A549 (cell line): ENCODE measurements around the gene KLF16. TPM values are rescaled to one million over a fixed set of nuclear protein-coding genes. Genes with fewer than 3 reads are reported as not detected.

Experiments used
- ATAC-seq, 2 experiments: fragments of 200-7000 bp in 1 of 2; fragments of >200 bp in 1 of 2; cut with Nextera tagmentation in 1 of 2; cut with Tn5 transposase in 1 of 2; 3 replicates each; pipeline versions ENCODE4 v1.8.0 to v1.9.1; 2018 to 2020; ENCODE audit warnings: mild to moderate bottlenecking in 1 of 2, moderate library complexity in 1 of 2
- CTCF ChIA-PET: fragments of 300-600 bp; sonication (Branson Sonifier 250); formaldehyde crosslinking; extraction: SDS; loops from one replicate; lab custom pipeline; 2021; ENCODE audit warnings: antibody characterized with exemption, inconsistent platforms; lab: Yijun Ruan, JAX
- POLR2A ChIA-PET: fragments of 350-600 bp; formaldehyde crosslinking; extraction: SDS; loops from one replicate; lab custom pipeline; 2021; ENCODE audit warnings: antibody characterized with exemption, inconsistent platforms; lab: Yijun Ruan, JAX
- DNase-seq, 2 experiments: peaks; one replicate each; pipeline versions ENCODE4 v3.0.0 to v3.0.0-alpha.2; 2011 to 2016; ENCODE audit warnings: low read depth in 1 of 2, low spot score in 1 of 2
- FAIRE-seq: peaks from 2 replicates; lab custom pipeline; 2011; peaks lifted over from hg19 to GRCh38; lab: Jason Lieb, UNC
- H3K27ac ChIP-seq, 2 experiments: fragments of >200 bp; sonication (Bioruptor Twin); formaldehyde crosslinking; 3 replicates each; pipeline ENCODE4 v1.5.1; 2016 to 2017
- H3K4me1 ChIP-seq: fragments of >200 bp; sonication (Bioruptor Twin); formaldehyde crosslinking; 3 replicates; pipeline ENCODE4 v1.6.1; 2016
- H3K4me2 ChIP-seq: fragments of >200 bp; sonication (Bioruptor Twin); formaldehyde crosslinking; 3 replicates; pipeline ENCODE4 v1.6.1; 2016
- H3K4me3 ChIP-seq: fragments of >200 bp; sonication (Bioruptor Twin); formaldehyde crosslinking; 3 replicates; pipeline ENCODE4 v1.5.1; 2016
- H3K9me3 ChIP-seq: fragments of >200 bp; sonication (Bioruptor Twin); formaldehyde crosslinking; 3 replicates; pipeline ENCODE4 v1.6.1; 2016
- BCL3 ChIP-seq: fragments of >200 bp; sonication (Bioruptor Twin); formaldehyde crosslinking; IDR thresholded peaks from 3 replicates; pipeline ENCODE4 v1.6.1; 2016
- CEBPB ChIP-seq, 2 experiments: fragments of >200 bp in 1 of 2; sonication (Bioruptor Twin) in 1 of 2; formaldehyde crosslinking in 1 of 2; IDR thresholded peaks; 2 replicates each; pipeline ENCODE4 v1.6.1; 2012 to 2016
- EP300 ChIP-seq, 2 experiments: fragments of >200 bp; sonication (Bioruptor Twin); formaldehyde crosslinking; IDR thresholded peaks; 2 replicates in 1 of 2; 3 replicates in 1 of 2; pipeline ENCODE4 v1.6.1; 2016 to 2017
- FOXS1 ChIP-seq: fragments of 250-450 bp; sonication (Bioruptor Pico); IDR thresholded peaks from 2 replicates; pipeline ENCODE4 v1.5.0; 2020; ENCODE audit warnings: mild to moderate bottlenecking, moderate library complexity
- HDAC2 ChIP-seq: fragments of 200-600 bp; sonication (generic); IDR thresholded peaks from 2 replicates; pipeline ENCODE4 v1.6.1; 2016
- JUN ChIP-seq, 2 experiments: fragments of >200 bp; sonication (Bioruptor Twin); formaldehyde crosslinking; IDR thresholded peaks; 2 replicates in 1 of 2; 3 replicates in 1 of 2; pipeline ENCODE4 v1.6.1; 2016 to 2017
- KDM5A ChIP-seq: fragments of 200-600 bp; sonication (generic); IDR thresholded peaks from 2 replicates; pipeline ENCODE4 v1.6.1; 2016; ENCODE audit warnings: antibody characterized with exemption, mild to moderate bottlenecking
- MAFK ChIP-seq: fragments of 450-650 bp; IDR thresholded peaks from 2 replicates; pipeline ENCODE4 v1.6.1; 2014; ENCODE audit not compliant: partially characterized antibody
- MAZ ChIP-seq: fragments of 150-350 bp; IDR thresholded peaks from 2 replicates; pipeline ENCODE4 v1.6.1; 2014; ENCODE audit warnings: antibody characterized with exemption, low read depth, low read length, borderline replicate concordance
- NFE2L2 ChIP-seq: fragments of 150-350 bp; conservative IDR thresholded peaks from 2 replicates; pipeline ENCODE4 v1.6.1; 2014; ENCODE audit warnings: low read length
- PBX3 ChIP-seq: IDR thresholded peaks from 2 replicates; pipeline ENCODE4 v1.6.1; 2012
- PHF8 ChIP-seq: fragments of 200-600 bp; sonication (generic); IDR thresholded peaks from 2 replicates; pipeline ENCODE4 v1.6.1; 2016; ENCODE audit warnings: low read depth, mild to moderate bottlenecking, antibody characterized with exemption, moderate library complexity, borderline replicate concordance
- POLR2A ChIP-seq: IDR thresholded peaks from 2 replicates; pipeline ENCODE4 v1.6.1; 2012; ENCODE audit warnings: mild to moderate bottlenecking, low read length
- POLR2AphosphoS2 ChIP-seq: conservative IDR thresholded peaks from 2 replicates; pipeline ENCODE4 v1.6.1; 2012; ENCODE audit warnings: low read length, improper control_type of control experiment, inconsistent platforms
- RAD21 ChIP-seq, 2 experiments: fragments of >200 bp in 1 of 2; sonication (Bioruptor Twin) in 1 of 2; formaldehyde crosslinking in 1 of 2; IDR thresholded peaks in 1 of 2; conservative IDR thresholded peaks in 1 of 2; 2 replicates in 1 of 2; 3 replicates in 1 of 2; pipeline ENCODE4 v1.6.1; 2012 to 2018; ENCODE audit warnings: inconsistent platforms in 1 of 2
- RARB ChIP-seq: fragments of 250-450 bp; sonication (Bioruptor Pico); IDR thresholded peaks from 2 replicates; pipeline ENCODE4 v1.8.0; 2021; ENCODE audit warnings: mild to moderate bottlenecking, moderate library complexity
- SMC3 ChIP-seq: fragments of >200 bp; sonication (Bioruptor Twin); formaldehyde crosslinking; IDR thresholded peaks from 3 replicates; pipeline ENCODE4 v1.6.1; 2018; ENCODE audit warnings: inconsistent platforms
- TFCP2L1 ChIP-seq: fragments of 250-450 bp; sonication (Bioruptor Pico); IDR thresholded peaks from 2 replicates; pipeline ENCODE4 v1.5.0; 2021; ENCODE audit warnings: mild to moderate bottlenecking
- ZFP36 ChIP-seq: fragments of 450-650 bp; IDR thresholded peaks from 2 replicates; pipeline ENCODE4 v1.6.1; 2014; ENCODE audit warnings: borderline replicate concordance; ENCODE audit not compliant: partially characterized antibody
- ZSCAN20 ChIP-seq: fragments of 250-450 bp; sonication (Bioruptor Pico); IDR thresholded peaks from 2 replicates; pipeline ENCODE4 v1.8.0; 2022; ENCODE audit warnings: mild to moderate bottlenecking, moderate library complexity
- WGBS: methylation state at CpG from one replicate; pipeline ENCODE4 v1.1.6; 2017; ENCODE audit errors: missing lambda C conversion rate; 5-methylcytosine and 5-hydroxymethylcytosine counted together
- polyA plus RNA-seq, 4 experiments: library from polyadenylated mRNA; depleted of rRNA in 3 of 4; stranded (reverse); fragments of >200 nt; fragmentation: RNase III in 1 of 4; extraction: RNeasy Plus Mini Kit Qiagen cat#74134 plus additional on column Dnase treatment in 1 of 4; gene quantifications; 2 replicates in 3 of 4; 3 replicates in 1 of 4; pipeline ENCODE4 v1.2.3, GENCODE V29; 2011 to 2017

KLF16 gene
- polyA plus RNA-seq, 2 of the 4 experiments (the other 2 are of a cell fraction): 5.8 to 25.7 TPM

- CTCF ChIA-PET: interaction anchor here (2.7 kb wide), 1 partner anchor 10 kb away, joined by 10 read pairs; no protein-coding TSS in a partner anchor
- Histone ChIP-seq H3K4me2 (peak overlapping the region; percentile 100), H3K27ac (peak overlapping the region; percentile 88 to 95), H3K4me1 (peaks cover 14% of the 10 kb centered on the region), H3K9me3 (no peaks in the 10 kb centered on the region), H3K4me3 (peak overlapping the region; percentile 88)
- POLR2A ChIA-PET: interaction anchor here (0.6 to 1.2 kb wide), 3 partner anchors 10 to 510 kb away, joined by 3 to 4 read pairs (median 3); partner anchors contain the start of gene ABHD17A
- no peak for FAIRE-seq
- DNase-seq: no peak
- TF ChIP-seq PHF8 (no peak), POLR2AphosphoS2 (no peak), ZSCAN20 (CRISPR knock-in tag) (no peak), EP300 (IDR thresholded peaks at IDR 0.05) (no peak), SMC3 (no peak), PBX3 (no peak)
- no peak for ATAC-seq
- WGBS: 18% methylated on average over 16 of the region's 16 CpGs
Observed at GRCh38 chr19:1874554-1875185, 11.3 kb upstream of the KLF16 start.

GRCh38 chr19:1873524-1874473 lies 10.4 kb upstream of the KLF16 start:
- FAIRE-seq (no peak), DNase-seq (no peak), ATAC-seq (no peak)
- Histone ChIP-seq H3K9me3 (no peaks in the 10 kb centered on the region), H3K4me1 (peaks cover 14% of the 10 kb centered on the region), H3K27ac (no peak overlapping the region; a peak in 1 of 6 replicates), H3K4me3 (peak overlapping the region; percentile 88), H3K4me2 (peak overlapping the region; percentile 100)
- ChIA-PET CTCF (interaction anchor here (2.7 kb wide), 1 partner anchor 9 kb away, joined by 10 read pairs; no protein-coding TSS in a partner anchor), POLR2A (no interaction called here)
- 87% methylated on average over 23 of the region's 29 CpGs for WGBS
- TF ChIP-seq JUN (IDR thresholded peaks at IDR 0.05) (no peak), BCL3 (no peak), ZSCAN20 (CRISPR knock-in tag) (no peak), POLR2AphosphoS2 (no peak), POLR2A (no peak), SMC3 (no peak), ZFP36 (no peak), FOXS1 (CRISPR knock-in tag) (no peak)

GRCh38 chr19:1872807-1873523 lies 9.6 kb upstream of the KLF16 start:
- POLR2A ChIA-PET: no interaction called here
- H3K4me3 ChIP-seq: no peak overlapping the region
- 98% methylated on average over 5 of the region's 25 CpGs for WGBS
- no peak for TF ChIP-seq NFE2L2
- no peak for TF ChIP-seq ZFP36
- no peak for TF ChIP-seq MAFK
- TF ChIP-seq MAZ: no peak
- TF ChIP-seq KDM5A: no peak
- TF ChIP-seq HDAC2: no peak
- TF ChIP-seq RAD21 (conservative IDR thresholded peaks at IDR 0.05 in 1 of 2, IDR thresholded peaks at IDR 0.05 in 1 of 2): no peak
- no peak for TF ChIP-seq RARB (CRISPR knock-in tag)
- TF ChIP-seq CEBPB (IDR thresholded peaks at IDR 0.05): no peak
- TF ChIP-seq TFCP2L1: no peak
- TF ChIP-seq, all 56 proteins: peak for 0
- no peak for DNase-seq
- Histone ChIP-seq H3K27ac (no peak overlapping the region; a peak in 1 of 6 replicates), H3K9me3 (no peaks in the 10 kb centered on the region), H3K4me2 (no peak overlapping the region; the same call in 2 of the 3 replicates), H3K4me1 (peaks cover 14% of the 10 kb centered on the region)
- FAIRE-seq: no peak
- ATAC-seq: no peak
- CTCF ChIA-PET: no interaction called here
